Activated naive CD4-positive, alpha-beta T cell treated with Interleukin-2 at 50 U/mL for 16 hours (primary cell): Measurements from ENCODE around the gene SLC16A12.

Experiments used
- DNase-seq: peaks from one replicate; pipeline ENCODE4 v3.0.0-alpha.2; 2020

Gene SLC16A12

DNA sequence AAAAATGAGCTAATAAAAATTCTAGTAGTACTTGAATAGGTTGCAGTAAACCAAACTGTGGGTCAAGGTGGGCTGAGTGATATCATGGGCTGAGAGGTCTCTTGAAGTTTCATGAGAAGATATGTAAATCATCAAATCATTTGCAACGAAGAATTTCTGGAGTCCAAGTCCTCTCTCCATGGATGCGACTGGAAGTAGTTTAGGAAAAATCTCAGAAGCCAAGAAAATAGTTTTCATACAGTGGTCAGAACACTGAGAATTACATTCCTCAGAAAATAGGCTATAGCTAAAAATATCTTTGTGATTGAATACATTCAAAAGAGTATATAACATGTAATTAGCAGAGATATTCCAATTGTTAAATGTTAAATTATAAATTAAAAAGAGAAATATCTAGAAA is 146.6 kb downstream of the SLC16A12 start:
- DNase-seq = no peak

DNA sequence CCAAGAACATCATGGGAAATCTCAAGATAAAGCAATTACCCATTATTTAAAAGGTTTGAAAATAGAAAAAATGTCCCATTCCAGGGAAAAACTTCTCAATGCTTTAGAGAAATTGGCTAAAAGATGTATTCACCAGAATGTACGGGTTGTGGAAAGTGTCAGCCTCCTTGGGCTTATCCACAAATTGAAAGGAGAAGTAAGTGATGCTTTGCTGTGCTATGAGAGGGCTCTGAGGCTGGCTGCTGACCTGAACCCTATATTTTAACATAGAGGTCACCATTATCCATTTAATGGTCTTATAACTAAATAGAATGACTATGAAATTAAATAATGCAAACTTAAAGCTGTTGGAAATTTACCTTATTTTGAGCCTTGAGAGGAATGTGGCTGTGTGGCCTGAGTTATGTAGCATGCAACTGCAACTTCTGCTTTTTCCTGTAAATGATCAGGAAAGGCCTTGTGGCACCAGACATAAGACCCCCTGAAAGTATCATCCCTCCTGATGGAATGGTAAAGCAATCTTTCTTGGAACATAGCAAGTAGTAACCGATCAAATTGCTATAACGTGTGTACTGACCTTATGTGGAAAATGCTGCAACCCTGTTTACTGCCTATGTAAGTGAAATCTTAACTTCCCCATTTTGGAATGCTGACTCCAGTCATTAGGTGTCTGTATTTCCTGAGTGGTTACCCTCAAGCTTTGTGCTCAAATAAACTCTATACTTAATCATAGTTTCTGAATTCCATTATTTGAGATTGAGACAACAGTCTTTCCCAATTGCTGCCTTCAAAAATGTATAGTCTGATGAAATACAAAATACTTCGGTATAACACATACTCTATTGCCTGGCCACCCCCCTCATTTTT is 150.7 kb downstream of the SLC16A12 start:
- DNase-seq = no peak

DNA sequence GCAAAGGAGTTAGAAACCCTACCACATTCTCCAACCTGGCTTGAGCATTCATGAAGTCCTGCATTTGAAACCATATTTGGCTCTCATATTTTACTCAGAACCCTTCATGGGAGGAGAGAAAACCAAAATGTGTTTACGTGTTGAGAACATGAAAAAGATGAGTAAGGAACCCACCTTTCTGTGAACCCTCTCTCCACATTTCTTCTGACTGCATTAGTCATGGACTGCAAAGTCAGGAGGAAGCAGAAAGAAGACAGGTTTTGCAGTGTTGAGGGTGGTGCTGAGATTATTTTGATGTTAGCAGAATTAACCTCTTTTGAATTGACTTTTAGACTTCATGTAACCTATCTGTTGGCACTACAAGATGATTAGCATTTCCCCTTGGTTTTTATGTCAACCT is 152.6 kb downstream of the SLC16A12 start:
- no peak for DNase-seq
